WERI-Rb-1 (cell line): ENCODE measurements around the gene ITPR3.

Source experiments
- DNase-seq: peaks from one replicate; pipeline ENCODE4 v3.0.0-alpha.2; 2020
- H3K27ac ChIP-seq: fragments of 250-450 bp; sonication (Bioruptor Pico); 2 replicates; pipeline ENCODE4 v1.5.1; 2020; ENCODE audit warnings: mild to moderate bottlenecking, moderate library complexity
- H3K27me3 ChIP-seq: fragments of 250-450 bp; sonication (Bioruptor Pico); 2 replicates; pipeline ENCODE4 v1.5.1; 2021; ENCODE audit warnings: mild to moderate bottlenecking, low read depth, moderate library complexity; ENCODE audit not compliant: insufficient read depth, severe bottlenecking
- H3K36me3 ChIP-seq: fragments of 250-450 bp; sonication (Bioruptor Pico); 2 replicates; pipeline ENCODE4 v1.5.1; 2020; ENCODE audit warnings: mild to moderate bottlenecking, moderate library complexity
- H3K4me3 ChIP-seq: 2 replicates; pipeline ENCODE4 v1.5.1; 2011; ENCODE audit warnings: low read depth, mild to moderate bottlenecking, control low read depth, low read length
- H3K9me3 ChIP-seq: fragments of 250-450 bp; sonication (Bioruptor Pico); 2 replicates; pipeline ENCODE4 v1.5.1; 2021; ENCODE audit warnings: mild to moderate bottlenecking, moderate library complexity; ENCODE audit not compliant: severe bottlenecking
- CTCF ChIP-seq: IDR thresholded peaks from 2 replicates; pipeline ENCODE4 v1.5.1; 2011; ENCODE audit warnings: low read depth, mild to moderate bottlenecking, control low read depth, inconsistent platforms, low read length

Gene ITPR3

GRCh38 chr6:33619166-33619840 is 1.8 kb upstream of the ITPR3 start:
- DNase-seq: no peak
- Histone ChIP-seq H3K4me3 (no peak overlapping the region), H3K27ac (no peak overlapping the region), H3K36me3 (peaks cover 16% of the 10 kb centered on the region), H3K27me3 (no peaks in the 10 kb centered on the region), H3K9me3 (no peaks in the 10 kb centered on the region)
- TF ChIP-seq CTCF: 0 out of 2 replicates have a peak, but pooled peaks have one; percentile 22

- Histone ChIP-seq H3K4me3 (peak overlapping the region; percentile 85), H3K36me3 (peaks cover 22% of the 10 kb centered on the region), H3K27me3 (no peaks in the 10 kb centered on the region), H3K27ac (peak overlapping the region; percentile 79), H3K9me3 (no peaks in the 10 kb centered on the region)
- DNase-seq: peak; percentile 65
- no peak for TF ChIP-seq CTCF
These were observed 815 bp upstream of the ITPR3 start for GRCh38 chr6:33620158-33620855.

- Histone ChIP-seq H3K27ac (peak overlapping the region; percentile 69), H3K27me3 (no peaks in the 10 kb centered on the region), H3K4me3 (peak overlapping the region; percentile 85), H3K9me3 (no peaks in the 10 kb centered on the region), H3K36me3 (peaks cover 31% of the 10 kb centered on the region)
- no peak for TF ChIP-seq CTCF
- peak; percentile 70 for DNase-seq
These were observed 728 bp downstream of the ITPR3 start for GRCh38 chr6:33621711-33622388.

GRCh38 chr6:33622456-33623431 is 1.6 kb downstream of the ITPR3 start:
- DNase-seq: no peak
- no peak for TF ChIP-seq CTCF
- Histone ChIP-seq H3K36me3 (peaks cover 37% of the 10 kb centered on the region), H3K4me3 (peak overlapping the region; percentile 85), H3K27ac (no peak overlapping the region), H3K27me3 (no peaks in the 10 kb centered on the region), H3K9me3 (no peaks in the 10 kb centered on the region)

GRCh38 chr6:33623895-33624381 is 2.8 kb downstream of the ITPR3 start:
- Histone ChIP-seq H3K27ac (no peak overlapping the region), H3K4me3 (no peak overlapping the region), H3K27me3 (no peaks in the 10 kb centered on the region), H3K36me3 (peaks cover 44% of the 10 kb centered on the region), H3K9me3 (no peaks in the 10 kb centered on the region)
- no peak for TF ChIP-seq CTCF
- no peak for DNase-seq
